Neural cell (in vitro differentiated cells): ENCODE results near the gene SLC43A3. TPM values are rescaled to one million over a fixed set of nuclear protein-coding genes. Genes with fewer than 3 reads are reported as not detected.

Source experiments
- H2AFZ ChIP-seq: fragments of 200-600, 300-800 bp; sonication (generic), shearing (Covaris generic); 2 replicates; pipeline ENCODE4 v1.6.0; 2014; ENCODE audit warnings: low read depth, mild to moderate bottlenecking, antibody characterized with exemption, low read length, moderate library complexity
- H3F3A ChIP-seq: fragments of 200-600 bp; shearing (Covaris generic); 2 replicates; pipeline ENCODE4 v1.6.1; 2016; ENCODE audit warnings: mild to moderate bottlenecking, moderate library complexity, mixed read lengths, antibody characterized with exemption, low read length; ENCODE audit not compliant: insufficient read depth, poor library complexity, severe bottlenecking
- H3K27ac ChIP-seq: fragments of 200-600, 300-800 bp; sonication (generic), shearing (Covaris generic); 2 replicates; pipeline ENCODE4 v1.5.1; 2014; ENCODE audit warnings: mild to moderate bottlenecking, low read length, moderate library complexity
- H3K27me3 ChIP-seq: fragments of 300-800, 200-600 bp; sonication (generic), shearing (Covaris generic); 2 replicates; pipeline ENCODE4 v1.6.0; 2014; ENCODE audit warnings: mild to moderate bottlenecking, low read depth, low read length, moderate library complexity; ENCODE audit not compliant: insufficient read depth
- H3K36me3 ChIP-seq: fragments of 300-800, 200-600 bp; sonication (generic), shearing (Covaris generic); 2 replicates; pipeline ENCODE4 v1.5.1; 2014; ENCODE audit warnings: mild to moderate bottlenecking, antibody characterized with exemption, low read length, moderate library complexity; ENCODE audit not compliant: insufficient read depth
- H3K4me2 ChIP-seq: fragments of 300-800, 200-600 bp; sonication (generic), shearing (Covaris generic); 2 replicates; pipeline ENCODE4 v1.6.0; 2014; ENCODE audit warnings: mild to moderate bottlenecking, low read length
- H3K4me3 ChIP-seq: fragments of 300-800, 200-600 bp; sonication (generic), shearing (Covaris generic); 2 replicates; pipeline ENCODE4 v1.5.1; 2014; ENCODE audit warnings: mild to moderate bottlenecking, low read length, moderate library complexity
- H3K79me2 ChIP-seq: fragments of 200-600 bp; shearing (Covaris generic); replicated peaks from 2 replicates; pipeline ENCODE4 v1.6.0; 2014; ENCODE audit warnings: mild to moderate bottlenecking, low read length, moderate library complexity; ENCODE audit not compliant: insufficient read depth
- H3K9ac ChIP-seq: fragments of 300-800, 200-600 bp; sonication (generic), shearing (Covaris generic); 2 replicates; pipeline ENCODE4 v1.6.1; 2016; ENCODE audit warnings: mild to moderate bottlenecking, low read length, mixed read lengths
- H3K9me2 ChIP-seq: fragments of 200-600 bp; shearing (Covaris generic); 2 replicates; pipeline ENCODE4 v1.6.1; 2016; ENCODE audit warnings: mild to moderate bottlenecking, low read length, mixed read lengths; ENCODE audit not compliant: insufficient read depth
- H3K9me3 ChIP-seq: fragments of 200-600, 300-800 bp; sonication (generic), shearing (Covaris generic); 2 replicates; pipeline ENCODE4 v1.6.1; 2016; ENCODE audit warnings: mild to moderate bottlenecking, mixed run types, low read length, moderate library complexity, mixed read lengths
- H4K20me1 ChIP-seq: fragments of 200-600 bp; shearing (Covaris generic); 2 replicates; pipeline ENCODE4 v1.6.1; 2016; ENCODE audit warnings: mild to moderate bottlenecking, mixed run types; ENCODE audit not compliant: insufficient read depth
- EP300 ChIP-seq: fragments of 450-650 bp; conservative IDR thresholded peaks from 2 replicates; pipeline ENCODE4 v1.6.1; 2014; ENCODE audit warnings: antibody characterized with exemption, mild to moderate bottlenecking, moderate library complexity; ENCODE audit not compliant: poor library complexity, severe bottlenecking
- EZH2 ChIP-seq: fragments of 200-600, 300-800 bp; shearing (Covaris generic), sonication (generic); IDR thresholded peaks from 2 replicates; pipeline ENCODE4 v1.6.1; 2014; ENCODE audit warnings: antibody characterized with exemption, low read length, borderline replicate concordance, mild to moderate bottlenecking; ENCODE audit not compliant: insufficient read depth, poor library complexity, severe bottlenecking
- MXI1 ChIP-seq: fragments of 450-650 bp; conservative IDR thresholded peaks from 2 replicates; pipeline ENCODE4 v1.6.1; 2014; ENCODE audit warnings: antibody characterized with exemption, mild to moderate bottlenecking; ENCODE audit not compliant: poor library complexity, severe bottlenecking
- POLR2AphosphoS5 ChIP-seq: IDR thresholded peaks from 2 replicates; pipeline ENCODE4 v1.6.1; 2012
- RAD21 ChIP-seq: fragments of 450-650 bp; conservative IDR thresholded peaks from 2 replicates; pipeline ENCODE4 v1.6.1; 2014; ENCODE audit warnings: antibody characterized with exemption, mild to moderate bottlenecking, moderate library complexity
- SMC3 ChIP-seq: fragments of 450-650 bp; conservative IDR thresholded peaks from 2 replicates; pipeline ENCODE4 v1.6.1; 2014; ENCODE audit warnings: antibody characterized with exemption, mild to moderate bottlenecking, moderate library complexity; ENCODE audit not compliant: poor library complexity
- TAF1 ChIP-seq: IDR thresholded peaks from 2 replicates; pipeline ENCODE4 v1.6.1; 2012; ENCODE audit warnings: low read depth
- polyA plus RNA-seq: library from polyadenylated mRNA; depleted of rRNA; stranded (reverse); fragments of >200 nt; gene quantifications from 2 replicates; pipeline ENCODE4 v1.2.3, GENCODE V29; 2014
- TF ChIP-seq, protein P1 (sequence below): fragments of 450-650 bp; IDR thresholded peaks from 2 replicates; pipeline ENCODE4 v1.5.1; 2014; ENCODE audit warnings: antibody characterized with exemption, mild to moderate bottlenecking, moderate library complexity; ENCODE audit not compliant: poor library complexity, severe bottlenecking
- TF ChIP-seq, protein P2 (sequence below): IDR thresholded peaks from 2 replicates; pipeline ENCODE4 v1.6.1; 2012; ENCODE audit warnings: borderline replicate concordance

Gene SLC43A3
- polyA plus RNA-seq, 1 donor from 2014 or later: 0.33 TPM

GRCh38 chr11:57473285-57473841 lies 46.4 kb upstream of the SLC43A3 start:
- H3K4me2 ChIP-seq: no peak overlapping the region
- no peak for TF ChIP-seq MXI1
- TF ChIP-seq, protein P1, sequence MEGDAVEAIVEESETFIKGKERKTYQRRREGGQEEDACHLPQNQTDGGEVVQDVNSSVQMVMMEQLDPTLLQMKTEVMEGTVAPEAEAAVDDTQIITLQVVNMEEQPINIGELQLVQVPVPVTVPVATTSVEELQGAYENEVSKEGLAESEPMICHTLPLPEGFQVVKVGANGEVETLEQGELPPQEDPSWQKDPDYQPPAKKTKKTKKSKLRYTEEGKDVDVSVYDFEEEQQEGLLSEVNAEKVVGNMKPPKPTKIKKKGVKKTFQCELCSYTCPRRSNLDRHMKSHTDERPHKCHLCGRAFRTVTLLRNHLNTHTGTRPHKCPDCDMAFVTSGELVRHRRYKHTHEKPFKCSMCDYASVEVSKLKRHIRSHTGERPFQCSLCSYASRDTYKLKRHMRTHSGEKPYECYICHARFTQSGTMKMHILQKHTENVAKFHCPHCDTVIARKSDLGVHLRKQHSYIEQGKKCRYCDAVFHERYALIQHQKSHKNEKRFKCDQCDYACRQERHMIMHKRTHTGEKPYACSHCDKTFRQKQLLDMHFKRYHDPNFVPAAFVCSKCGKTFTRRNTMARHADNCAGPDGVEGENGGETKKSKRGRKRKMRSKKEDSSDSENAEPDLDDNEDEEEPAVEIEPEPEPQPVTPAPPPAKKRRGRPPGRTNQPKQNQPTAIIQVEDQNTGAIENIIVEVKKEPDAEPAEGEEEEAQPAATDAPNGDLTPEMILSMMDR: no peak
- TF ChIP-seq, protein P2, sequence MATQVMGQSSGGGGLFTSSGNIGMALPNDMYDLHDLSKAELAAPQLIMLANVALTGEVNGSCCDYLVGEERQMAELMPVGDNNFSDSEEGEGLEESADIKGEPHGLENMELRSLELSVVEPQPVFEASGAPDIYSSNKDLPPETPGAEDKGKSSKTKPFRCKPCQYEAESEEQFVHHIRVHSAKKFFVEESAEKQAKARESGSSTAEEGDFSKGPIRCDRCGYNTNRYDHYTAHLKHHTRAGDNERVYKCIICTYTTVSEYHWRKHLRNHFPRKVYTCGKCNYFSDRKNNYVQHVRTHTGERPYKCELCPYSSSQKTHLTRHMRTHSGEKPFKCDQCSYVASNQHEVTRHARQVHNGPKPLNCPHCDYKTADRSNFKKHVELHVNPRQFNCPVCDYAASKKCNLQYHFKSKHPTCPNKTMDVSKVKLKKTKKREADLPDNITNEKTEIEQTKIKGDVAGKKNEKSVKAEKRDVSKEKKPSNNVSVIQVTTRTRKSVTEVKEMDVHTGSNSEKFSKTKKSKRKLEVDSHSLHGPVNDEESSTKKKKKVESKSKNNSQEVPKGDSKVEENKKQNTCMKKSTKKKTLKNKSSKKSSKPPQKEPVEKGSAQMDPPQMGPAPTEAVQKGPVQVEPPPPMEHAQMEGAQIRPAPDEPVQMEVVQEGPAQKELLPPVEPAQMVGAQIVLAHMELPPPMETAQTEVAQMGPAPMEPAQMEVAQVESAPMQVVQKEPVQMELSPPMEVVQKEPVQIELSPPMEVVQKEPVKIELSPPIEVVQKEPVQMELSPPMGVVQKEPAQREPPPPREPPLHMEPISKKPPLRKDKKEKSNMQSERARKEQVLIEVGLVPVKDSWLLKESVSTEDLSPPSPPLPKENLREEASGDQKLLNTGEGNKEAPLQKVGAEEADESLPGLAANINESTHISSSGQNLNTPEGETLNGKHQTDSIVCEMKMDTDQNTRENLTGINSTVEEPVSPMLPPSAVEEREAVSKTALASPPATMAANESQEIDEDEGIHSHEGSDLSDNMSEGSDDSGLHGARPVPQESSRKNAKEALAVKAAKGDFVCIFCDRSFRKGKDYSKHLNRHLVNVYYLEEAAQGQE: no peak
- TF ChIP-seq RAD21: no peak
- TF ChIP-seq EP300: no peak
- H3K36me3 ChIP-seq: no peaks in the 10 kb centered on the region
- H3F3A ChIP-seq: no peaks in the 10 kb centered on the region
- H3K9me3 ChIP-seq: no peaks in the 10 kb centered on the region
- no peak overlapping the region for H2AFZ ChIP-seq
- H3K4me3 ChIP-seq: no peak overlapping the region
- no peak overlapping the region for H3K27ac ChIP-seq
- no peaks in the 10 kb centered on the region for H3K79me2 ChIP-seq
- H3K27me3 ChIP-seq: peaks cover 10% of the 10 kb centered on the region
- H3K9ac ChIP-seq: no peak overlapping the region
- H4K20me1 ChIP-seq: no peaks in the 10 kb centered on the region
- H3K9me2 ChIP-seq: no peaks in the 10 kb centered on the region

- Histone ChIP-seq H3K36me3 (no peaks in the 10 kb centered on the region), H3K27me3 (peaks cover 5% of the 10 kb centered on the region), H3K27ac (no peak overlapping the region), H3K4me2 (no peak overlapping the region), H3K9me3 (no peaks in the 10 kb centered on the region), H3K4me3 (no peak overlapping the region), H3F3A (no peaks in the 10 kb centered on the region), H3K9ac (no peak overlapping the region), H3K9me2 (no peaks in the 10 kb centered on the region), H4K20me1 (no peaks in the 10 kb centered on the region), H3K79me2 (no peaks in the 10 kb centered on the region), H2AFZ (no peak overlapping the region)
- no peak for TF ChIP-seq EZH2
- no peak for TF ChIP-seq POLR2AphosphoS5
- TF ChIP-seq, protein P1: no peak
- TF ChIP-seq SMC3: no peak
- TF ChIP-seq, protein P2: no peak
- TF ChIP-seq MXI1: no peak
- no peak for TF ChIP-seq RAD21
- no peak for TF ChIP-seq EP300
- TF ChIP-seq TAF1: no peak
These were observed 44.6 kb upstream of the SLC43A3 start for GRCh38 chr11:57471496-57471895.
